WERI-Rb-1 (cell line): ENCODE data around the gene ZNF837.

Source experiments
- DNase-seq: peaks from one replicate; pipeline ENCODE4 v3.0.0-alpha.2; 2020
- H3K27ac ChIP-seq: fragments of 250-450 bp; sonication (Bioruptor Pico); 2 replicates; pipeline ENCODE4 v1.5.1; 2020; ENCODE audit warnings: mild to moderate bottlenecking, moderate library complexity
- H3K27me3 ChIP-seq: fragments of 250-450 bp; sonication (Bioruptor Pico); 2 replicates; pipeline ENCODE4 v1.5.1; 2021; ENCODE audit warnings: mild to moderate bottlenecking, low read depth, moderate library complexity; ENCODE audit not compliant: insufficient read depth, severe bottlenecking
- H3K36me3 ChIP-seq: fragments of 250-450 bp; sonication (Bioruptor Pico); 2 replicates; pipeline ENCODE4 v1.5.1; 2020; ENCODE audit warnings: mild to moderate bottlenecking, moderate library complexity
- H3K4me3 ChIP-seq: 2 replicates; pipeline ENCODE4 v1.5.1; 2011; ENCODE audit warnings: low read depth, mild to moderate bottlenecking, control low read depth, low read length
- H3K9me3 ChIP-seq: fragments of 250-450 bp; sonication (Bioruptor Pico); 2 replicates; pipeline ENCODE4 v1.5.1; 2021; ENCODE audit warnings: mild to moderate bottlenecking, moderate library complexity; ENCODE audit not compliant: severe bottlenecking
- CTCF ChIP-seq: IDR thresholded peaks from 2 replicates; pipeline ENCODE4 v1.5.1; 2011; ENCODE audit warnings: low read depth, mild to moderate bottlenecking, control low read depth, inconsistent platforms, low read length

ZNF837 gene

GRCh38 chr19:58357481-58358145, 23.2 kb downstream of the ZNF837 start:
- Histone ChIP-seq H3K9me3 (no peaks in the 10 kb centered on the region), H3K4me3 (no peak overlapping the region), H3K27me3 (no peaks in the 10 kb centered on the region), H3K36me3 (no peaks in the 10 kb centered on the region), H3K27ac (no peak overlapping the region)
- no peak for DNase-seq
- no peak for TF ChIP-seq CTCF

GRCh38 chr19:58356766-58357480, 23.9 kb downstream of the ZNF837 start:
- H3K27ac ChIP-seq = no peak overlapping the region
- no peaks in the 10 kb centered on the region for H3K9me3 ChIP-seq
- H3K4me3 ChIP-seq = no peak overlapping the region
- H3K36me3 ChIP-seq = no peaks in the 10 kb centered on the region
- no peak for DNase-seq
- no peaks in the 10 kb centered on the region for H3K27me3 ChIP-seq
- TF ChIP-seq CTCF = no peak

GRCh38 chr19:58355908-58356765, 24.7 kb downstream of the ZNF837 start:
- no peaks in the 10 kb centered on the region; the same call in 1 of the 2 replicates for H3K36me3 ChIP-seq
- no peaks in the 10 kb centered on the region for H3K27me3 ChIP-seq
- H3K27ac ChIP-seq = no peak overlapping the region
- no peak overlapping the region for H3K4me3 ChIP-seq
- H3K9me3 ChIP-seq = no peaks in the 10 kb centered on the region
- no peak for DNase-seq
- no peak for TF ChIP-seq CTCF

- no peak overlapping the region for H3K27ac ChIP-seq
- TF ChIP-seq CTCF = no peak
- H3K9me3 ChIP-seq = no peaks in the 10 kb centered on the region
- DNase-seq = no peak
- no peaks in the 10 kb centered on the region; the same call in none of the 2 replicates for H3K36me3 ChIP-seq
- no peaks in the 10 kb centered on the region for H3K27me3 ChIP-seq
- no peak overlapping the region for H3K4me3 ChIP-seq
These were observed 25.5 kb downstream of the ZNF837 start for GRCh38 chr19:58355215-58355796.

GRCh38 chr19:58354478-58355030, 26.3 kb downstream of the ZNF837 start:
- Histone ChIP-seq H3K9me3 (no peaks in the 10 kb centered on the region), H3K27ac (no peak overlapping the region), H3K4me3 (no peak overlapping the region), H3K27me3 (no peaks in the 10 kb centered on the region), H3K36me3 (no peaks in the 10 kb centered on the region; the same call in none of the 2 replicates)
- DNase-seq = no peak
- no peak for TF ChIP-seq CTCF
